Testis (tissue), 3 donors: ENCODE measurements around the gene TMEM74B. TPM values are rescaled to one million over a fixed set of nuclear protein-coding genes. Genes with fewer than 3 reads are reported as not detected.

Experiments
- DNase-seq: peaks from one replicate; pipeline ENCODE4 v3.0.0-alpha.2; 2019
- H3K27ac ChIP-seq, 2 donors: fragments of 200-600 bp; sonication (generic); one replicate each; pipeline ENCODE4 v1.5.1; 2019
- H3K27me3 ChIP-seq: fragments of 200-600 bp; sonication (generic); one replicate; pipeline ENCODE4 v1.5.1; 2019
- H3K36me3 ChIP-seq: fragments of 200-600 bp; sonication (generic); one replicate; pipeline ENCODE4 v1.5.1; 2017; ENCODE audit warnings: low read depth; ENCODE audit errors: missing control alignments
- H3K4me1 ChIP-seq: fragments of 200-600 bp; sonication (generic); one replicate; pipeline ENCODE4 v1.5.1; 2019
- H3K4me3 ChIP-seq, 2 donors: fragments of 200-600 bp; sonication (generic); one replicate each; pipeline ENCODE4 v1.5.1; 2017 to 2019
- H3K9me3 ChIP-seq: fragments of 200-600 bp; sonication (generic); one replicate; pipeline ENCODE4 v1.5.1; 2017
- CTCF ChIP-seq, 3 experiments: fragments of 450-650 bp in 2 of 3; fragments of 200-600 bp in 1 of 3; sonication (generic) in 1 of 3; IDR thresholded peaks; one replicate each; pipeline ENCODE4 v1.5.1; 2016 to 2019; ENCODE audit warnings: antibody characterized with exemption in 3 of 3, mild to moderate bottlenecking in 2 of 3, moderate library complexity in 1 of 3
- POLR2A ChIP-seq: fragments of 450-650 bp; IDR thresholded peaks from one replicate; pipeline ENCODE4 v1.6.1; 2017; ENCODE audit warnings: antibody characterized with exemption, mild to moderate bottlenecking, moderate library complexity
- WGBS, 2 donors: methylation state at CpG; one replicate each; pipeline ENCODE4 v1.1.5; 2018; 5-methylcytosine and 5-hydroxymethylcytosine counted together
- intact Hi-C: fragments of 100-400 bp; cut with DNase I; formaldehyde crosslinking; loops from one replicate; pipeline ENCODE4 v1.15.1; 2023; ENCODE audit warnings: low total_unique reads
- polyA plus RNA-seq: library from polyadenylated mRNA; stranded (reverse); fragments of 350-450 nt; fragmentation: Illumina TruSeq; extraction: RNeasy Lipid Tissue Mini Kit (QIAGEN cat#74804); gene quantifications from one replicate; pipeline ENCODE4 v1.2.3, GENCODE V29; 2014; ENCODE audit warnings: low read depth, low replicate concordance; ENCODE audit not compliant: insufficient read depth
- total RNA-seq, 2 donors: library from RNA; depleted of rRNA; stranded (reverse); fragments of >200 nt; gene quantifications; one replicate each; pipeline ENCODE4 v1.2.3, GENCODE V29; 2016

The TMEM74B gene
- total and polyA plus RNA-seq, 3 donors from 2014 or later = 3.9 to 6.7 (median 4.8) TPM

- WGBS, 2 donors = 95 to 99% methylated on average over 10 of the region's 10 CpGs
- Histone ChIP-seq H3K4me3 (no peak overlapping the region), H3K9me3 (no peaks in the 10 kb centered on the region), H3K36me3 (no peaks in the 10 kb centered on the region), H3K27ac (no peak overlapping the region), H3K27me3 (no peaks in the 10 kb centered on the region), H3K4me1 (no peaks in the 10 kb centered on the region)
- DNase-seq = no peak
- TF ChIP-seq POLR2A (no peak), CTCF (IDR thresholded peaks at IDR 0.05) (no peak)
- intact Hi-C loops = no loop called here
Measured at GRCh38 chr20:1160496-1160895, 24.3 kb downstream of the TMEM74B start.

GRCh38 chr20:1155342-1155741 is 29.4 kb downstream of the TMEM74B start:
- H3K9me3 ChIP-seq = no peaks in the 10 kb centered on the region
- DNase-seq = no peak
- TF ChIP-seq CTCF (IDR thresholded peaks at IDR 0.05) (no peak), POLR2A (no peak)
- H3K27ac ChIP-seq = no peak overlapping the region
- intact Hi-C loops = no loop called here
- H3K4me3 ChIP-seq = no peak overlapping the region
- no peaks in the 10 kb centered on the region for H3K27me3 ChIP-seq
- H3K36me3 ChIP-seq = no peaks in the 10 kb centered on the region
- 88 to 94% methylated on average over 3 of the region's 3 CpGs for WGBS, 2 donors
- H3K4me1 ChIP-seq = no peaks in the 10 kb centered on the region

GRCh38 chr20:1154691-1155090 is 30.1 kb downstream of the TMEM74B start:
- intact Hi-C loops = no loop called here
- TF ChIP-seq CTCF (IDR thresholded peaks at IDR 0.05) (no peak), POLR2A (no peak)
- Histone ChIP-seq H3K27ac (no peak overlapping the region), H3K36me3 (no peaks in the 10 kb centered on the region), H3K27me3 (no peaks in the 10 kb centered on the region), H3K9me3 (no peaks in the 10 kb centered on the region), H3K4me3 (no peak overlapping the region), H3K4me1 (no peaks in the 10 kb centered on the region)
- no peak for DNase-seq
- 94% methylated on average over 1 of the region's 1 CpG; no CpG with 5 or more reads in 1 of the 2 donors for WGBS, 2 donors

GRCh38 chr20:1154226-1154625 is 30.6 kb downstream of the TMEM74B start:
- H3K4me3 ChIP-seq = no peak overlapping the region
- no peaks in the 10 kb centered on the region for H3K4me1 ChIP-seq
- TF ChIP-seq POLR2A = no peak
- no peak for TF ChIP-seq CTCF (IDR thresholded peaks at IDR 0.05)
- H3K27me3 ChIP-seq = no peaks in the 10 kb centered on the region
- no peaks in the 10 kb centered on the region for H3K36me3 ChIP-seq
- DNase-seq = no peak
- no peak overlapping the region for H3K27ac ChIP-seq
- intact Hi-C loops = no loop called here
- H3K9me3 ChIP-seq = no peaks in the 10 kb centered on the region

GRCh38 chr20:1150968-1151367 is 33.8 kb downstream of the TMEM74B start:
- 94% methylated on average over 1 of the region's 1 CpG for WGBS, 2 donors
- H3K36me3 ChIP-seq = no peaks in the 10 kb centered on the region

More at GRCh38 chr20:1150968-1151367, 33.8 kb downstream of the TMEM74B start:
- DNase-seq = no peak
- no peaks in the 10 kb centered on the region for H3K9me3 ChIP-seq
- H3K27me3 ChIP-seq = no peaks in the 10 kb centered on the region
- no peaks in the 10 kb centered on the region for H3K4me1 ChIP-seq
- H3K27ac ChIP-seq = no peak overlapping the region
- TF ChIP-seq POLR2A = no peak
- no peak for TF ChIP-seq CTCF (IDR thresholded peaks at IDR 0.05)
- intact Hi-C loops = no loop called here
- no peak overlapping the region for H3K4me3 ChIP-seq
